GM19328 (cell line): ENCODE measurements around the gene PXMP4.

Experiments used
- ATAC-seq: cut with Tn5 transposase; IDR thresholded peaks from one replicate; pipeline ENCODE4 v1.9.1; 2021; ENCODE audit warnings: mild to moderate bottlenecking, moderate library complexity; ENCODE audit not compliant: unreplicated experiment

The PXMP4 gene

GRCh38 chr20:33732166-33732970, 12.3 kb upstream of the PXMP4 start:
- ATAC-seq, result peak; percentile 53

- peak; percentile 79 for ATAC-seq
These were observed 11.6 kb upstream of the PXMP4 start, which contains the start of gene ZNF341 for GRCh38 chr20:33731693-33732165. Gene ZNF341 (plus strand): TSS chr20:33731996. CDS start chr20:33732022, 26 bp downstream.

GRCh38 chr20:33730946-33731692, 11.0 kb upstream of the PXMP4 start:
- ATAC-seq, result no peak

GRCh38 chr20:33729101-33729500, 9.0 kb upstream of the PXMP4 start:
- ATAC-seq, result no peak

GRCh38 chr20:33728463-33728862, 8.4 kb upstream of the PXMP4 start:
- ATAC-seq, result no peak

GRCh38 chr20:33727806-33728205, 7.7 kb upstream of the PXMP4 start:
- no peak for ATAC-seq

- ATAC-seq, result no peak
These were observed 7.0 kb upstream of the PXMP4 start for GRCh38 chr20:33727115-33727479.

- no peak for ATAC-seq
These were observed 5.6 kb upstream of the PXMP4 start for GRCh38 chr20:33725607-33726264.

- ATAC-seq, result no peak
These were observed 4.5 kb upstream of the PXMP4 start for GRCh38 chr20:33724439-33725094.

GRCh38 chr20:33721391-33722140, 1.5 kb upstream of the PXMP4 start:
- ATAC-seq, result no peak

- ATAC-seq, result no peak
These were observed 677 bp downstream of the PXMP4 start for GRCh38 chr20:33719277-33719988.

GRCh38 chr20:33716498-33716897, 3.6 kb downstream of the PXMP4 start:
- ATAC-seq, result no peak

- ATAC-seq, result no peak
These were observed 6.2 kb downstream of the PXMP4 start for GRCh38 chr20:33713865-33714367.

GRCh38 chr20:33711446-33711738, 8.7 kb downstream of the PXMP4 start:
- ATAC-seq, result no peak

GRCh38 chr20:33710681-33711445, 9.2 kb downstream of the PXMP4 start:
- no peak for ATAC-seq

- ATAC-seq, result no peak
These were observed 10.1 kb downstream of the PXMP4 start for GRCh38 chr20:33709905-33710541.

GRCh38 chr20:33709398-33709797, 10.7 kb downstream of the PXMP4 start:
- ATAC-seq, result no peak

- ATAC-seq, result no peak
These were observed 12.4 kb downstream of the PXMP4 start for GRCh38 chr20:33707668-33708067.
